DMS114 treated with DMSO at 0.1 percent for 48 hours (cell line): ENCODE results near the gene ZNF888.
"Not testable (repeated sequence)": the region's sequence is repeated elsewhere in the genome, so short reads cannot be mapped to it uniquely, and the experiment has no call there.

Experiments
- DNase-seq: peaks from one replicate; lab custom pipeline; 2025; ENCODE audit not compliant: unreplicated experiment; lab: John Stamatoyannopoulos, UW

ZNF888 gene

DNA sequence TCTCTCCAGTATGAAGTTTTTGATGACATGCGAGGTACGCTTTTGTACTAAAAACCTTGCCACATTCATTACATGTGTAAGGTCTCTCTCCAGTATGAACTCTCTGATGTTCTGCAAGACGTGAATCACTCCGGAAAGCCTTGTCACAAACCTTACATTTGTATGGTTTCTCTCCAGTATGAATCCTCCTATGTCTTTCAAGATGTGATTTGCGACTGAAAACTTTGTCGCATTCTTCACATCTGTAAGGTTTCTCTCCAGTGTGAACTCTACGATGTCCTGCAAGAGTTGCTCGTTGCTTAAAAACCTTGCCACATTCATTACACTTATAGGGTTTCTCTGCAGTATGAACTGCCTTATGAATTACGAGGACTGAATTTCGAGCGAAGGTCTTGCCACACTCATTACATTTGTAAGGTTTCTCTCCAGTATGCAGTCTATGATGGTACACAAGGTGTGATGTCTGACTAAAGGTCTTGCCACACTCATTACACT, 42.3 kb downstream of the ZNF888 start:
- DNase-seq: no peak

DNA sequence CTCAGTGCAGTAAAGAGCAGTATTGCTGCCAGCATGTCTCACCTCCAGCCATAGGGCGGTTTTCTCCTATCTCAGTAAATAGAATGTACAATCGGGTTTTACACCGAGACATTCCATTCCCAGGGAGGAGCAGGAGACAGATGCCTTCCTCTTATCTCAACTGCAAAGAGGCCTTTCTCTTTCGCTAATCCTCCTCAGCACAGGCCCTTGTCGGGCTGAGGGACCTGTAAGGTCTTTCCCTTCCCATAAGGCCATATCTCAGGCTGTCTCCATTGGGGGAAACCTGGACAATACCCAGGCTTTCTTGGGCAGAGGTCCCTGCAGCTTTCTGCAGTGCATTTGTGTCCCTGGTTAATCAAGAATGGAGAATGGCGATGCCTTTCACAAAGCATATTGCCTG, 50.2 kb downstream of the ZNF888 start:
- DNase-seq: not testable (repeated sequence)

DNA sequence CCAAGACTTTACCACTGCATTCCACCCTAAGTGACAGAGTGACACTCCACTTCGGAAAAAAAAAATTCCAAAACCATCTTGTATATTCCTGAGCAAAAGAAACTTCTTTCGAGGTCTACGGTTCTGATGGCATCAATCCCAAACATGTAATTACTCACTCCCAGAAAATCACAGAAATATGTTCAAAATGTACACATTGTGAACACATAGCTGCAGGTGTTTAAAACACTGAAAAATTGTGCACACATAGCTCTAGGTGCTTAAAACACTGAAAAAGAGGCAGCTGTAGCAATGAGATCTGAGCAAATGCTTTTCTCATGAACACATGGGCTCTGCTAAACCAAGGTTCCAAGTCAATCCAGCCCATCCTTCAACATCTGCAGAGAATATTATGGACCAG, 51.8 kb downstream of the ZNF888 start:
- DNase-seq: no peak

DNA sequence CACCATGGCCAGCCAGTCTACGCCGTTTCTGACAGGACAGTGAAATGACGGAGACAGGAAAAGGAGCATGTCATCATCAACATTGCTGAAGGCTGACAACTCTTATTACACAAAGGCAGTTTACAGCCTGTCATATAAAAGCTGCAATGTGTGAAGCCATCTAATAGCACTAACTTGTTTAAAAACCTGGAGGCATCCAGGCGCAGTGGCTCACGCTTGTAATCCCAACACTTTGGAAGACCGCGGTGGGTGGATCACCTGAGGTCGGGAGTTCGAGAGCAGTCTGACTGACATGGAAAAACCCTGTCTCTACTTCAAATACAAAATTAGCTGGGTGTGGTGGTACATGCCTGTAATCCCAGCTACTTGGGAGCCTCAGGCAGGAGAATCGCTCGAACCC, 55.2 kb downstream of the ZNF888 start:
- not testable (repeated sequence) for DNase-seq

DNA sequence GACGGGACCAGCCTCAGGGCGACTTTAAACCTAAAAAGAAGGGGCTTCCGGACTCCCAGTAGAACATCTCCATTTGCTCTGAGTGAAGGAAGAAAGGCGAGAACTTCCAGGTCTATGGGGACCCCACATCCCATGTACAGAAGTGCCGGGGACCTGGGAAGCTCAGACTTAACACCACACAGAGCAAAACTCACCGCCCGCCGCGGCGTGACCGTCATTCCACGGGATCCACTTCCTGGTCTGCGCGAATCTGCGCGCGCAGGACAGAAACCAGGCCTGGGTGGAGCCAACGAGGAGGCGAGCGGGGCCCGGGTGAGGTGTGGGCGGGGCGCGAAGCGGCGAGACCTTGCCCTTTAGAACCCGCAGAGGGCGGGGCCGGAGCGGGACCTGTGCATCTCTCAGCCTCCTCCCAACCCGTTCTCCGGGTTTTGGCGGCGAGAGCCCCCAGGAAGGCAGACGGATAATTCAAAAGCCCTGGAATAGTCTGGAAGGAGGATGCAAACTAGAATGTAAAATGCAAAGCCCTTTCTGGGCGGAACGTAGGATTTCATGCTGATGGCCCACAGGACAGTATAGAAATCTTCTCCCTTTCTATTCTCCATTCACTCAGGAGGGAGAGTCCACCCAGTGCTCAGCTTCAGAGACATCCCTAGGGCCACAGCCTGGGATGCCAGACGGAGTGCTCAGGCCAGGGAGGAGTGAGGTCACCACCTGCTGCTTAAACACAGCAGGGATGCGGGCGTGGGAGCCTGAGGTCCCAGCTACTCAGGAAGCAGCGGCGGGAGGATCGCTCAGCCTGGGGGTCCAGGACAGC, 65.6 kb downstream of the ZNF888 start, which contains the start of gene ZNF468:
TSS of gene ZNF468 (minus strand) at position 242 of the 814 bp plus-strand sequence. CDS start 3,347 bp downstream, outside the sequence.
- peak; percentile 33 for DNase-seq

DNA sequence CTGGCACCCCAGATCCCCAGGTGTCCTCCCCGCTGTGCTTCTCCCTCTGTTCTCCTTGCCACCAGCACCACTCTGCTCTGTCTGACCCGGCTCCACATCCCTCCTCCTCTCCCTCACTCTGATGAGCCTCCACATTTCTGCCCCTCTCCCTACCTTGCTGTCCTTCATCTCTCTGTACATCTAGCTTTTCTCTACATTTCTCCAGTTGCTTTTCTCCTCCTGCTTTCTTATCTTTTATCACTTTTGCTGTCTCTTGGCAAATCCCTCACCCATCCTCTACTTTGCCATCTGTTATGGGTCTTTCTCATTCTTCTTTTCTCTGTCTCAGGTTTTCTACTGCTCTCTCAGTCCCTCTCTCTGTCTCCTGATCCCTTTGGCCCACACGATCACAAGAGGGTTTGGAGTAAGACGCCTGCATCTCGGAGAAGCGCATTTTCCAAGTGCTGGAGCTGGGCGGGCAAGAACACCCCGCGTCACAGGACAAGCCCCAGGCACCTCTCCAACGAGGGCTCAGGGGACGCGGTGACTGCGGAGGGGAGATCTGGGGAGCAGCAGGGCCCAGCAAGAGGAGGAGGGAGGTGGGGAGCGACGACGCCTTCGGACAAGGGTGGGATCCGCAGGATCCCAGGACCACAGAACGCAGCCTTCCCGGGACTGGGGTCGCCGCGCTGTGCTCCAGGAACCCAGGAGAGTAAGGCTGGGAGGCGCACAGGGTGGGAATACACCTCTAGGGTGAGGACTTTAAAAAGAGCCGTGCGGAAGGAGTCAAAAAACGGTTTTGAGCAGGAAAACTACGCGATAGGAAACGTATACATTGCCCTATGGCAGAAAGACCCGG, 66.5 kb downstream of the ZNF888 start:
- not testable (repeated sequence) for DNase-seq
